ENCODE data around the gene USP46. TPM values are rescaled to one million over a fixed set of nuclear protein-coding genes. Genes with fewer than 3 reads are reported as not detected.

The USP46 gene
- total RNA-seq, 6 donors from 2014 or later, result 4.2 to 14.0 (median 8.2) TPM

GRCh38 chr4:52588771-52589591 is 70.1 kb downstream of the USP46 start:
- Histone ChIP-seq H3K9me3 (no peaks in the 10 kb centered on the region), H3K27me3 (no peaks in the 10 kb centered on the region), H3K4me1 (peaks cover 0 to 13% (median 4%) of the 10 kb centered on the region in 4 donors), H3K27ac (peak overlapping the region in 2 of 4 donors; percentile 5 to 32), H3K36me3 (no peaks in the 10 kb centered on the region), H3K4me3 (no peak overlapping the region)
- 53 to 56% methylated on average over 13 of the region's 13 CpGs for WGBS, 2 donors
- TF ChIP-seq EP300 (IDR thresholded peaks at IDR 0.05), result peak in 1 of 4 donors; percentile 7
- no peak for TF ChIP-seq POLR2AphosphoS5 (IDR thresholded peaks at IDR 0.05)
- TF ChIP-seq, protein P1, sequence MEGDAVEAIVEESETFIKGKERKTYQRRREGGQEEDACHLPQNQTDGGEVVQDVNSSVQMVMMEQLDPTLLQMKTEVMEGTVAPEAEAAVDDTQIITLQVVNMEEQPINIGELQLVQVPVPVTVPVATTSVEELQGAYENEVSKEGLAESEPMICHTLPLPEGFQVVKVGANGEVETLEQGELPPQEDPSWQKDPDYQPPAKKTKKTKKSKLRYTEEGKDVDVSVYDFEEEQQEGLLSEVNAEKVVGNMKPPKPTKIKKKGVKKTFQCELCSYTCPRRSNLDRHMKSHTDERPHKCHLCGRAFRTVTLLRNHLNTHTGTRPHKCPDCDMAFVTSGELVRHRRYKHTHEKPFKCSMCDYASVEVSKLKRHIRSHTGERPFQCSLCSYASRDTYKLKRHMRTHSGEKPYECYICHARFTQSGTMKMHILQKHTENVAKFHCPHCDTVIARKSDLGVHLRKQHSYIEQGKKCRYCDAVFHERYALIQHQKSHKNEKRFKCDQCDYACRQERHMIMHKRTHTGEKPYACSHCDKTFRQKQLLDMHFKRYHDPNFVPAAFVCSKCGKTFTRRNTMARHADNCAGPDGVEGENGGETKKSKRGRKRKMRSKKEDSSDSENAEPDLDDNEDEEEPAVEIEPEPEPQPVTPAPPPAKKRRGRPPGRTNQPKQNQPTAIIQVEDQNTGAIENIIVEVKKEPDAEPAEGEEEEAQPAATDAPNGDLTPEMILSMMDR (IDR thresholded peaks at IDR 0.05), result no peak
- no peak for TF ChIP-seq POLR2A (IDR thresholded peaks at IDR 0.05)
- no peak for ATAC-seq (ENCODE audit: low FRiP score in 2 of 2)
- no peak for DNase-seq

DNA sequence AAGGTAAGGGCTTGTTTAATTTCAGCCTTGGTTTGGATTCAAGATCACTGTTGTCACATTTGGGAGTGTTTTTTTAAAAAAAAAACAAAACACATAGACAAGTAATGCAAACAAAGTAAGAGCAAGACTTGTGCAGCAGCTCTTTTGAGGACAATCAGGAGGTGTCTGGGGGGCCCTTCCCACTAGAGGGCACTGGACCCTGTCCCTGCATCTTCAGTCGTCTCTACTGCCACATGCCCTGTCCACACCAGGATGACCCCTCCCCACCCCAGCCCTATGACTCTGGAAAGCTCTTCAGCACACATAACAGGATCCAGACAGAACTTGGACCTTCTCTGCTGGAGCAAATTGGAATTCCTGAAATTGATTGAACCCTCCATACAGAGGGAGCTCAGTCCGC is 71.0 kb downstream of the USP46 start:
- TF ChIP-seq POLR2A (IDR thresholded peaks at IDR 0.05) (no peak), POLR2AphosphoS5 (IDR thresholded peaks at IDR 0.05) (no peak)
- TF ChIP-seq, protein P1 (IDR thresholded peaks at IDR 0.05), result peak in 3 of 6 experiments; percentile 24 to 44 (median 24)
- no peaks in the 10 kb centered on the region for H3K36me3 ChIP-seq
- H3K27me3 ChIP-seq, result no peaks in the 10 kb centered on the region
- no peaks in the 10 kb centered on the region for H3K9me3 ChIP-seq
- ATAC-seq (ENCODE audit: low FRiP score in 2 of 2) (peak; percentile 54 to 63), DNase-seq (no peak)
- WGBS, 2 donors, result 57 to 58% methylated on average over 2 of the region's 2 CpGs
- peaks cover 0 to 13% (median 4%) of the 10 kb centered on the region in 4 donors for H3K4me1 ChIP-seq
- H3K4me3 ChIP-seq, result no peak overlapping the region
- H3K27ac ChIP-seq, result peak overlapping the region in 1 of 4 donors; percentile 32

GRCh38 chr4:52586069-52586468 is 73.0 kb downstream of the USP46 start:
- H3K36me3 ChIP-seq, result no peaks in the 10 kb centered on the region
- ATAC-seq (ENCODE audit: low FRiP score in 2 of 2), result no peak
- no peak for DNase-seq
- no peak overlapping the region for H3K27ac ChIP-seq
- no peaks in the 10 kb centered on the region for H3K9me3 ChIP-seq
- peaks cover 0 to 13% (median 4%) of the 10 kb centered on the region in 4 donors for H3K4me1 ChIP-seq
- H3K4me3 ChIP-seq, result no peak overlapping the region
- 40 to 50% methylated on average over 3 of the region's 3 CpGs for whole genome bisulfite sequencing, 2 donors
- no peaks in the 10 kb centered on the region for H3K27me3 ChIP-seq
- TF ChIP-seq EP300 (IDR thresholded peaks at IDR 0.05) (no peak), POLR2AphosphoS5 (IDR thresholded peaks at IDR 0.05) (no peak), POLR2A (IDR thresholded peaks at IDR 0.05) (no peak)
- TF ChIP-seq, protein P1 (IDR thresholded peaks at IDR 0.05), result no peak

- Histone ChIP-seq H3K9me3 (no peaks in the 10 kb centered on the region), H3K27me3 (no peaks in the 10 kb centered on the region), H3K27ac (no peak overlapping the region), H3K4me3 (no peak overlapping the region), H3K36me3 (no peaks in the 10 kb centered on the region), H3K4me1 (peaks cover 0 to 13% (median 4%) of the 10 kb centered on the region in 4 donors)
- no peak for TF ChIP-seq POLR2AphosphoS5 (IDR thresholded peaks at IDR 0.05)
- TF ChIP-seq, protein P1 (IDR thresholded peaks at IDR 0.05), result no peak
- TF ChIP-seq POLR2A (IDR thresholded peaks at IDR 0.05), result no peak
- ATAC-seq (ENCODE audit: low FRiP score in 2 of 2) (no peak), DNase-seq (no peak)
- WGBS, 2 donors, result 69% methylated on average over 2 of the region's 2 CpGs
These were observed 73.7 kb downstream of the USP46 start for GRCh38 chr4:52585379-52585778.
